Measurements from ENCODE around the gene INPP5D.

DNA sequence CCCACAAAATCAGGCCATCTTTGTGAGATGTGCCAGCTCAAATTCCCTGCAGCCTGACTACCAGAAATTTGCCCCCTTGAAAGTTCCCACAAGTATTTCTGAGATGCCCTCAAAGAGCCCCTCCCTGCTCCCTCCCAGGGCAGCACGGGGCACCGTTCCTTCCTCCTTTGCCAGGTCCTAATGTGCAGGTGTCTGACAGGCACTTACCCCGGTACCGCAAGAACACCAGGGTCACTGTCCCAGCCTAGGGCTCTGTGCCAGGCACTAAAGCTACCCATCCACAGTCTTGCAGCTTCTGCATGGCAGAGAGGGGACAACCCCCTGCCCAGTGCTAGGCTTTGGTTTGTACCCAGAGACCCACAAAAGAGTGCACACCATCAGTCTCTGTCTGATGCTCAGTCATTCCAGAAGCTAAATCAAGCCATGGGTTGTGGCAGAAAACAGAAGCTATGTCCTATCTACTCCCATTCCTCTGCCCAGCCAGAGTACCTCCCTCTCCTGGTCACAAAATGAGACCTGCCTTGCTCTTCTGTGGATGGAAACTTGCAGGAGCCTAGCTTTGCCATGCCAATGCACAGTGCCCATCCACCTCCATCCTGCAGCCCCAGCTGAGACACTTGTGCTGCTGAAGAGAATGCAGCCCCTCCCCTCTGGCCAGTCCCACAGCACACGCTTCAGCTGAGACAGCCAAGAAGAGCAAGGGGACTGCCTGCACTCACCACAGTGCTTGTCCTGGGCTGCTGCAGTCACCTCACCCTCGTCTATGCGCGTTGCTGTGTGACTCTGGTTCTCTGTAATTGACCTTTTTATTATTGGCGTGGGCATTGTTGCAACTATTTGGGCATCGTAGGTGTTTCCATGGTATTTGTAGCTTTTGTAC lies 48.7 kb downstream of the INPP5D start:
- no peak for TF ChIP-seq GATA3 (IDR thresholded peaks at IDR 0.05; ENCODE audit: low read depth, low read length)
- no peak for TF ChIP-seq GATA2 (IDR thresholded peaks at IDR 0.05; ENCODE audit: low read depth, low read length)

Data from SH-SY5Y (cell line).